HCT116 (cell line): ENCODE measurements around the gene PARP12. TPM values are rescaled to one million over a fixed set of nuclear protein-coding genes. Genes with fewer than 3 reads are reported as not detected.

Experiments
- ATAC-seq: fragments of 200-7000 bp; cut with Tn5 transposase; 2 replicates; pipeline ENCODE4 v1.9.1; 2020; ENCODE audit warnings: mild to moderate bottlenecking, moderate library complexity
- BruUV-seq: library from RNA; stranded (reverse); fragments of 400-500 nt; replicated peaks from 2 replicates; lab custom pipeline; 2021; lab: Mats Ljungman, UMichigan
- CTCF ChIA-PET: fragments of 300-600 bp; sonication (Branson Sonifier 250); formaldehyde crosslinking; loops from one replicate; lab custom pipeline; 2021; ENCODE audit warnings: antibody characterized with exemption; lab: Charles Lee
- POLR2A ChIA-PET: fragments of 300-600, 350-600 bp; sonication (Branson Sonifier 250); formaldehyde crosslinking; loops from one replicate; lab custom pipeline; 2021; ENCODE audit warnings: antibody characterized with exemption; lab: Charles Lee
- RAD21 ChIA-PET, 2 experiments: fragments of 300-600 bp; sonication (Branson Sonifier 250); formaldehyde crosslinking; loops; one replicate each; lab custom pipeline; 2023; ENCODE audit warnings: low total read pairs in 2 of 2; ENCODE audit not compliant: uncharacterized antibody in 2 of 2, unreplicated experiment in 2 of 2, low non-redundant PET in 1 of 2; lab: Charles Lee
- DNase-seq: peaks from one replicate; pipeline ENCODE4 v3.0.0-alpha.2; 2010; ENCODE audit warnings: low read depth, low spot score
- H2AFZ ChIP-seq: fragments of 200-600 bp; shearing (Covaris generic), sonication (generic); 2 replicates; pipeline ENCODE4 v1.6.1; 2017; ENCODE audit warnings: low read depth, mixed run types, mixed read lengths, antibody characterized with exemption, low read length; ENCODE audit not compliant: poor library complexity, severe bottlenecking
- H3K27ac ChIP-seq: 2 replicates; pipeline ENCODE4 v1.5.1; 2012; ENCODE audit warnings: low read depth, low read length
- H3K27me3 ChIP-seq: fragments of 200-600 bp; sonication (generic); 2 replicates; pipeline ENCODE4 v1.6.1; 2016; ENCODE audit warnings: mixed run types, low read length, mixed read lengths; ENCODE audit not compliant: insufficient read depth
- H3K36me3 ChIP-seq, 2 experiments: fragments of 200-500 bp in 1 of 2; fragments of 200-600 bp in 1 of 2; sonication (Bioruptor generic) in 1 of 2; sonication (generic) in 1 of 2; 2 replicates each; pipeline versions ENCODE4 v1.5.1 to v1.6.1; 2014 to 2016; ENCODE audit warnings: low read length in 2 of 2, inconsistent platforms in 1 of 2, mixed read lengths in 1 of 2, mixed run types in 1 of 2; ENCODE audit not compliant: insufficient read depth in 2 of 2, control insufficient read depth in 1 of 2
- H3K4me1 ChIP-seq, 2 experiments: fragments of 200-600 bp in 1 of 2; sonication (generic) in 1 of 2; 2 replicates each; pipeline versions ENCODE4 v1.5.1 to v1.6.1; 2012 to 2017; ENCODE audit warnings: low read length in 2 of 2, inconsistent platforms in 1 of 2, mild to moderate bottlenecking in 1 of 2, mixed read lengths in 1 of 2, mixed run types in 1 of 2, moderate library complexity in 1 of 2; ENCODE audit not compliant: insufficient read depth in 2 of 2, control insufficient read depth in 1 of 2
- H3K4me2 ChIP-seq: fragments of 200-600 bp; sonication (generic); 2 replicates; pipeline ENCODE4 v1.6.1; 2017; ENCODE audit warnings: mixed run types, low read length, mixed read lengths
- H3K4me3 ChIP-seq, 2 experiments: fragments of 200-600 bp in 1 of 2; sonication (generic) in 1 of 2; replicated peaks in 1 of 2; 2 replicates each; pipeline ENCODE4 v1.5.1; 2011 to 2016; ENCODE audit warnings: low read length in 2 of 2, control low read depth in 1 of 2, low read depth in 1 of 2, mild to moderate bottlenecking in 1 of 2, mixed read lengths in 1 of 2, mixed run types in 1 of 2
- H3K79me2 ChIP-seq: fragments of 200-600 bp; sonication (generic); 2 replicates; pipeline ENCODE4 v1.6.1; 2017; ENCODE audit warnings: mild to moderate bottlenecking, mixed run types, low read length, moderate library complexity, mixed read lengths; ENCODE audit not compliant: insufficient read depth
- H3K9ac ChIP-seq: fragments of 200-600 bp; sonication (generic); 2 replicates; pipeline ENCODE4 v1.6.1; 2016; ENCODE audit warnings: low read length, mixed read lengths
- H3K9me2 ChIP-seq: fragments of 200-600 bp; sonication (generic), shearing (Covaris generic); 2 replicates; pipeline ENCODE4 v1.6.1; 2017; ENCODE audit warnings: mixed run types, mild to moderate bottlenecking, moderate library complexity; ENCODE audit not compliant: insufficient read depth
- H3K9me3 ChIP-seq, 2 experiments: fragments of 200-500 bp in 1 of 2; fragments of 200-600 bp in 1 of 2; sonication (Bioruptor generic) in 1 of 2; sonication (generic) in 1 of 2; 2 replicates each; pipeline ENCODE4 v1.6.1; 2014 to 2017; ENCODE audit warnings: low read length in 2 of 2, mixed read lengths in 2 of 2, inconsistent platforms in 1 of 2, low read depth in 1 of 2, mild to moderate bottlenecking in 1 of 2, mixed run types in 1 of 2, moderate library complexity in 1 of 2; ENCODE audit not compliant: control insufficient read depth in 1 of 2, insufficient read depth in 1 of 2
- H4K20me1 ChIP-seq: fragments of 200-600 bp; sonication (generic), shearing (Covaris generic); 2 replicates; pipeline ENCODE4 v1.6.1; 2017; ENCODE audit warnings: mixed run types, mild to moderate bottlenecking, moderate library complexity; ENCODE audit not compliant: insufficient read depth
- ATF3 ChIP-seq: IDR thresholded peaks from 2 replicates; pipeline ENCODE4 v1.6.1; 2012
- CBX3 ChIP-seq: IDR thresholded peaks from 2 replicates; pipeline ENCODE4 v1.6.1; 2012; ENCODE audit warnings: low read depth
- EGR1 ChIP-seq: IDR thresholded peaks from 2 replicates; pipeline ENCODE4 v1.6.1; 2012; ENCODE audit warnings: low read depth
- ELF1 ChIP-seq: IDR thresholded peaks from 2 replicates; pipeline ENCODE4 v1.6.1; 2012; ENCODE audit warnings: low read depth, borderline replicate concordance
- EZH2 ChIP-seq: fragments of 200-600 bp; sonication (generic); IDR thresholded peaks from 2 replicates; pipeline ENCODE4 v1.6.1; 2017; ENCODE audit warnings: antibody characterized with exemption, mixed run types
- EZH2phosphoT487 ChIP-seq: fragments of 200-600 bp; IDR thresholded peaks from 2 replicates; pipeline ENCODE4 v1.6.1; 2018; ENCODE audit warnings: antibody characterized with exemption, borderline replicate concordance
- FOSL1 ChIP-seq: IDR thresholded peaks from 2 replicates; pipeline ENCODE4 v1.6.1; 2012; ENCODE audit warnings: low read depth
- POLR2AphosphoS5 ChIP-seq: IDR thresholded peaks from 2 replicates; pipeline ENCODE4 v1.6.1; 2011; ENCODE audit warnings: mild to moderate bottlenecking, low read depth, low read length, moderate library complexity
- RAD21 ChIP-seq: IDR thresholded peaks from 2 replicates; pipeline ENCODE4 v1.6.1; 2012; ENCODE audit warnings: low read depth, mild to moderate bottlenecking
- REST ChIP-seq: IDR thresholded peaks from 2 replicates; pipeline ENCODE4 v1.6.1; 2012; ENCODE audit warnings: low read depth
- SIN3A ChIP-seq: IDR thresholded peaks from 2 replicates; pipeline ENCODE4 v1.6.1; 2012; ENCODE audit warnings: low read depth
- SP1 ChIP-seq: IDR thresholded peaks from 2 replicates; pipeline ENCODE4 v1.6.1; 2012; ENCODE audit warnings: low read depth
- SRF ChIP-seq: IDR thresholded peaks from 2 replicates; pipeline ENCODE4 v1.6.1; 2012; ENCODE audit warnings: low read depth
- TCF7L2 ChIP-seq: IDR thresholded peaks from 2 replicates; pipeline ENCODE4 v1.7.0; 2011; ENCODE audit warnings: borderline replicate concordance, inconsistent platforms; ENCODE audit not compliant: insufficient read depth, insufficient read length; ENCODE audit errors: extremely low read depth
- YY1 ChIP-seq: IDR thresholded peaks from 2 replicates; pipeline ENCODE4 v1.6.1; 2011; ENCODE audit warnings: low read length, low read depth, moderate library complexity, mild to moderate bottlenecking; ENCODE audit not compliant: insufficient replicate concordance; ENCODE audit errors: extremely low read depth
- ZFX ChIP-seq: fragments of 450-650 bp; IDR thresholded peaks from 2 replicates; pipeline ENCODE4 v1.6.1; 2017
- ZNF274 ChIP-seq: fragments of 200-500 bp; sonication (Bioruptor generic); IDR thresholded peaks from 2 replicates; pipeline ENCODE4 v1.6.1; 2014; ENCODE audit warnings: mild to moderate bottlenecking, low read depth, low read length, inconsistent platforms
- intact Hi-C: fragments of 100-400 bp; cut with micrococcal nuclease; formaldehyde crosslinking; loops from 2 replicates; pipeline ENCODE4 v1.10.0; 2022
- total RNA-seq: library from RNA; stranded (reverse); gene quantifications from one replicate; pipeline ENCODE4 v1.2.1, GENCODE V29; 2021; ENCODE audit not compliant: unreplicated experiment
- TF ChIP-seq, protein P1 (sequence below), 3 experiments: fragments of 200-600 bp in 1 of 3; sonication (generic) in 1 of 3; IDR thresholded peaks in 2 of 3; conservative IDR thresholded peaks in 1 of 3; 2 replicates each; pipeline ENCODE4 v1.5.1; 2012 to 2017; ENCODE audit warnings: low read depth in 2 of 3, low read length in 2 of 3, antibody characterized with exemption in 1 of 3, borderline replicate concordance in 1 of 3, control low read depth in 1 of 3, mild to moderate bottlenecking in 1 of 3, mixed read lengths in 1 of 3, mixed run types in 1 of 3, moderate library complexity in 1 of 3; ENCODE audit not compliant: insufficient read depth in 1 of 3
- TF ChIP-seq, protein P2 (sequence below): IDR thresholded peaks from 2 replicates; pipeline ENCODE4 v1.6.1; 2012

The PARP12 gene
- total RNA-seq, 1 experiment from 2014 or later: 17.7 TPM

DNA sequence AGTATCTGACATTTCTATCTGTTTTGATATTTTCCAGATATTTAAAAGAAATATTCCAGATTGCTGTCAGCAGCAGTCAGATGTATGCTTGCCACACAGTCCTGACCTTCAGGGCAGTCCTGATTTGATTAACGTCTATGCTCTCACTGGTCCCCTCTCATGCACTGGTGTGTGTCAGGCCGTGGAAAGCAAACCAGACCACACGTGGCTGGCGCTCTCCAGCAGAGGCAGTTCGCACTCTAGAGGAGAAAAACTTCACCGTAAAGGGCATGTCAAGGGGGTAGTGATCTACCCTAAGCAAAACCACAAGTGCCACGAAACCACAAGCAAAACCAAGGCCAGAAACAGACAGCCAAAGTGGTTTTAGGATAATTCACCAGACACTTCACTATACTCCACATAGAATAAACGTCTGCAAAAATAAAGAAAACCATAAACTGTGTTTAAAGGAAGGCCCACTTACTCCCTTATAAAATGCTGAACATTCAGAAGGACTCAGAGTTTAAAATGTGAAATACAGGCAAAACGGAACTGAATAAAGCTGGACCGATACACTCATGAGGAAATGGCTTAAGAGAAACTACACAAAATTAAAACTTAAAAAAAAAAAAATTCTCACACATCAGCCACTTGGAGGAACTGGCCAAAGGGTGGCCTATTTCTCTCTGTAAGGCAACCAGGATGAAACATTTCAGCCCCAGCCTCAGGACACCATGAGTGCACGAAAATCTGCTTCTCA, 26.4 kb downstream of the PARP12 start:
- Histone ChIP-seq H3K9me3 (no peaks in the 10 kb centered on the region), H3K79me2 (no peaks in the 10 kb centered on the region), H3K9me2 (no peaks in the 10 kb centered on the region), H3K27me3 (no peaks in the 10 kb centered on the region), H3K4me3 (no peak overlapping the region), H3K4me2 (no peak overlapping the region), H2AFZ (no peak overlapping the region), H3K36me3 (no peaks in the 10 kb centered on the region), H3K9ac (no peak overlapping the region), H4K20me1 (no peaks in the 10 kb centered on the region), H3K27ac (no peak overlapping the region), H3K4me1 (peaks cover 2 to 9% of the 10 kb centered on the region in 2 experiments; a peak in 2 of 4 replicates)
- TF ChIP-seq ZNF274: no peak
- no peak for TF ChIP-seq EGR1
- TF ChIP-seq REST: no peak
- TF ChIP-seq YY1: no peak
- TF ChIP-seq FOSL1: no peak
- TF ChIP-seq ATF3: no peak
- TF ChIP-seq, protein P1, sequence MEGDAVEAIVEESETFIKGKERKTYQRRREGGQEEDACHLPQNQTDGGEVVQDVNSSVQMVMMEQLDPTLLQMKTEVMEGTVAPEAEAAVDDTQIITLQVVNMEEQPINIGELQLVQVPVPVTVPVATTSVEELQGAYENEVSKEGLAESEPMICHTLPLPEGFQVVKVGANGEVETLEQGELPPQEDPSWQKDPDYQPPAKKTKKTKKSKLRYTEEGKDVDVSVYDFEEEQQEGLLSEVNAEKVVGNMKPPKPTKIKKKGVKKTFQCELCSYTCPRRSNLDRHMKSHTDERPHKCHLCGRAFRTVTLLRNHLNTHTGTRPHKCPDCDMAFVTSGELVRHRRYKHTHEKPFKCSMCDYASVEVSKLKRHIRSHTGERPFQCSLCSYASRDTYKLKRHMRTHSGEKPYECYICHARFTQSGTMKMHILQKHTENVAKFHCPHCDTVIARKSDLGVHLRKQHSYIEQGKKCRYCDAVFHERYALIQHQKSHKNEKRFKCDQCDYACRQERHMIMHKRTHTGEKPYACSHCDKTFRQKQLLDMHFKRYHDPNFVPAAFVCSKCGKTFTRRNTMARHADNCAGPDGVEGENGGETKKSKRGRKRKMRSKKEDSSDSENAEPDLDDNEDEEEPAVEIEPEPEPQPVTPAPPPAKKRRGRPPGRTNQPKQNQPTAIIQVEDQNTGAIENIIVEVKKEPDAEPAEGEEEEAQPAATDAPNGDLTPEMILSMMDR (IDR thresholded peaks at IDR 0.05 in 2 of 3, conservative IDR thresholded peaks at IDR 0.05 in 1 of 3; ENCODE audit: borderline replicate concordance in 1 of 3, insufficient read depth in 1 of 3, low read depth in 2 of 3, low read length in 2 of 3): no peak
- no peak for TF ChIP-seq ZFX
- no peak for TF ChIP-seq RAD21
- TF ChIP-seq SRF: no peak
- TF ChIP-seq EZH2phosphoT487: no peak
- no peak for TF ChIP-seq CBX3
- no peak for TF ChIP-seq SP1
- TF ChIP-seq, protein P2, sequence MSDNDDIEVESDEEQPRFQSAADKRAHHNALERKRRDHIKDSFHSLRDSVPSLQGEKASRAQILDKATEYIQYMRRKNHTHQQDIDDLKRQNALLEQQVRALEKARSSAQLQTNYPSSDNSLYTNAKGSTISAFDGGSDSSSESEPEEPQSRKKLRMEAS: no peak
- no peak for TF ChIP-seq ELF1
- no peak for TF ChIP-seq EZH2
- TF ChIP-seq POLR2AphosphoS5: no peak
- TF ChIP-seq SIN3A: no peak
- no peak for TF ChIP-seq TCF7L2
- ChIA-PET RAD21 (no interaction called here), CTCF (no interaction called here), POLR2A (no interaction called here)
- intact Hi-C loops: no loop called here
- DNase-seq (no peak), ATAC-seq (no peak; the same call in 1 of the 2 replicates)
- BruUV-seq: no TSS peak
